Measurements from ENCODE around the gene ENTHD1. TPM values are rescaled to one million over a fixed set of nuclear protein-coding genes. Genes with fewer than 3 reads are reported as not detected.

ENTHD1 gene
- total and polyA plus RNA-seq, 2 donors (not counting 3 experiments of a cell fraction or from before 2014, with no cell fraction given), result not detected

DNA sequence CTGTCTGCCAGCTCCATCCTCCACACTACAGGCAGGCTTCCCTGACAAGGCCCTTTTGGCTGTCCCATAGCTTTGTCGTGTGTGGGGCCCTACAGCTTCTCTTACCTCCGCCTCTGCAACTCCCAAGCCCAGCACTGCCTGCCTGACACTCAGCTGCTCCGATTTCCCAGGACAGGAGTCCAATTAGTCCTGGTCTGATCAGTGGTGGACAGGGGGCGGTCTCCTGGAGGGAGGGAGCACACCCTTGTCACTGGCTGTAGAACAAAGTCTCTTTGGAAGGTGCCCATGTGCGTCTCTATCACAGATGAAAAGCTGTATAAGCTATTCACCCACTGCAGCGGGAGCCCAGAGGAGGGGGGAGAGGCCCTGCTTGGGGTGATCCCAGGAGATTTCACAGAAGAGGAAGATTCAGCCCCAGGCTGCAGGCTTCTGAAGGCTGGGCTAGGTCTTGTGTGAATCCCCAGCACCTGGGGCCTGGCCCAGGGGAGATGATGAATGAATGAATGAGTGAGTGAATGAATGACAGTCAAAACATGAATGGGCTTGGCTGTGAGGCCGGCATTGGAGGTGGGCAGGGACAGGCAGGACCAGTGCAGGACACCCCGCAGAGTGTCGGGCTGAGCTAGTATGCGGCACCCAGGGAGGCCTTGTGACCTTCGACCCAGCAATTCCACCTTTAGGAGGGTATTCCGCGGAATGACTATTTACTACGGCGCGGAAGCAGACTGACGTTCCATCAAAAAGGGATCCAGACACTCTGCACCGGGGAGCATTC lies 180.6 kb downstream of the ENTHD1 start:
- no peak overlapping the region for H3K4me3 ChIP-seq (replicated peaks in 1 of 3; ENCODE audit: insufficient read depth in 1 of 3, low read depth in 1 of 3, low read length in 3 of 3)
- dilution Hi-C loops (cut with MboI; ENCODE audit: extremely low pct_ligation_motif_present, low sequenced_read_pairs), result no loop called here
- TF ChIP-seq JUN (IDR thresholded peaks at IDR 0.05; ENCODE audit: borderline replicate concordance, insufficient read depth, insufficient read length, low read depth) (no peak), MYC (IDR thresholded peaks at IDR 0.05; ENCODE audit: low read depth, low read length) (no peak), EZH2 (IDR thresholded peaks at IDR 0.05; ENCODE audit: borderline replicate concordance, low read depth, low read length, severe bottlenecking) (no peak), POLR2A (IDR thresholded peaks at IDR 0.05; ENCODE audit: low read depth, low read length) (no peak), GATA2 (IDR thresholded peaks at IDR 0.05; ENCODE audit: insufficient read depth, insufficient read length, low read depth, low read length) (no peak), POLR2AphosphoS5 (IDR thresholded peaks at IDR 0.05; ENCODE audit: insufficient read depth, low read depth, low read length) (no peak), FOS (IDR thresholded peaks at IDR 0.05; ENCODE audit: borderline replicate concordance, insufficient read depth, low read length) (no peak)
- TF ChIP-seq, protein P1, sequence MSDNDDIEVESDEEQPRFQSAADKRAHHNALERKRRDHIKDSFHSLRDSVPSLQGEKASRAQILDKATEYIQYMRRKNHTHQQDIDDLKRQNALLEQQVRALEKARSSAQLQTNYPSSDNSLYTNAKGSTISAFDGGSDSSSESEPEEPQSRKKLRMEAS (IDR thresholded peaks at IDR 0.05; ENCODE audit: insufficient read depth, insufficient read length), result no peak
- TF ChIP-seq, protein P2, sequence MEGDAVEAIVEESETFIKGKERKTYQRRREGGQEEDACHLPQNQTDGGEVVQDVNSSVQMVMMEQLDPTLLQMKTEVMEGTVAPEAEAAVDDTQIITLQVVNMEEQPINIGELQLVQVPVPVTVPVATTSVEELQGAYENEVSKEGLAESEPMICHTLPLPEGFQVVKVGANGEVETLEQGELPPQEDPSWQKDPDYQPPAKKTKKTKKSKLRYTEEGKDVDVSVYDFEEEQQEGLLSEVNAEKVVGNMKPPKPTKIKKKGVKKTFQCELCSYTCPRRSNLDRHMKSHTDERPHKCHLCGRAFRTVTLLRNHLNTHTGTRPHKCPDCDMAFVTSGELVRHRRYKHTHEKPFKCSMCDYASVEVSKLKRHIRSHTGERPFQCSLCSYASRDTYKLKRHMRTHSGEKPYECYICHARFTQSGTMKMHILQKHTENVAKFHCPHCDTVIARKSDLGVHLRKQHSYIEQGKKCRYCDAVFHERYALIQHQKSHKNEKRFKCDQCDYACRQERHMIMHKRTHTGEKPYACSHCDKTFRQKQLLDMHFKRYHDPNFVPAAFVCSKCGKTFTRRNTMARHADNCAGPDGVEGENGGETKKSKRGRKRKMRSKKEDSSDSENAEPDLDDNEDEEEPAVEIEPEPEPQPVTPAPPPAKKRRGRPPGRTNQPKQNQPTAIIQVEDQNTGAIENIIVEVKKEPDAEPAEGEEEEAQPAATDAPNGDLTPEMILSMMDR (IDR thresholded peaks at IDR 0.05; ENCODE audit: extremely low read depth in 1 of 2, insufficient read depth in 1 of 2, low read depth in 1 of 2, low read length in 2 of 2), result no peak

More for the DNA sequence above, 180.6 kb downstream of the ENTHD1 start:
- ChIA-PET POLR2A (no interaction called here), CTCF (no interaction called here)
- Histone ChIP-seq H3K4me2 (ENCODE audit: insufficient read depth, low read length) (no peak overlapping the region), H3K9ac (replicated peaks; ENCODE audit: extremely low read depth, insufficient read depth, low read length) (no peak overlapping the region), H3K27ac (ENCODE audit: insufficient read depth, low read depth, low read length) (no peak overlapping the region), H4K20me1 (replicated peaks; ENCODE audit: control insufficient read depth, extremely low read depth, insufficient read depth, low read length) (no peaks in the 10 kb centered on the region), H3K79me2 (ENCODE audit: control insufficient read depth, insufficient read depth, low read length) (no peaks in the 10 kb centered on the region), H3K27me3 (ENCODE audit: control insufficient read depth in 2 of 2, insufficient read depth in 2 of 2, low read length in 2 of 2) (no peaks in the 10 kb centered on the region), H3K9me3 (replicated peaks; ENCODE audit: control insufficient read depth, insufficient read depth, low read length) (no peaks in the 10 kb centered on the region), H3K36me3 (ENCODE audit: control insufficient read depth in 2 of 2, extremely low read depth in 1 of 2, insufficient read depth in 2 of 2, low read length in 2 of 2) (no peaks in the 10 kb centered on the region), H2AFZ (ENCODE audit: low read depth, low read length) (no peak overlapping the region), H3K9me1 (replicated peaks; ENCODE audit: control insufficient read depth, extremely low read depth, insufficient read depth, low read length) (no peaks in the 10 kb centered on the region), H3K4me1 (ENCODE audit: control insufficient read depth, extremely low read depth, insufficient read depth, low read length) (no peaks in the 10 kb centered on the region)
- DNase-seq (ENCODE audit: low read depth, low spot score), result no peak
- intact Hi-C loops (cut with micrococcal nuclease), result no loop called here
- BruUV-seq (replicated peaks), result no TSS peak
- no peak for FAIRE-seq
